8988T (cell line): ENCODE measurements around the gene NR1H3.

ENCODE experiments used
- DNase-seq: peaks from one replicate; pipeline ENCODE4 v3.0.0; 2011

The NR1H3 gene

DNA sequence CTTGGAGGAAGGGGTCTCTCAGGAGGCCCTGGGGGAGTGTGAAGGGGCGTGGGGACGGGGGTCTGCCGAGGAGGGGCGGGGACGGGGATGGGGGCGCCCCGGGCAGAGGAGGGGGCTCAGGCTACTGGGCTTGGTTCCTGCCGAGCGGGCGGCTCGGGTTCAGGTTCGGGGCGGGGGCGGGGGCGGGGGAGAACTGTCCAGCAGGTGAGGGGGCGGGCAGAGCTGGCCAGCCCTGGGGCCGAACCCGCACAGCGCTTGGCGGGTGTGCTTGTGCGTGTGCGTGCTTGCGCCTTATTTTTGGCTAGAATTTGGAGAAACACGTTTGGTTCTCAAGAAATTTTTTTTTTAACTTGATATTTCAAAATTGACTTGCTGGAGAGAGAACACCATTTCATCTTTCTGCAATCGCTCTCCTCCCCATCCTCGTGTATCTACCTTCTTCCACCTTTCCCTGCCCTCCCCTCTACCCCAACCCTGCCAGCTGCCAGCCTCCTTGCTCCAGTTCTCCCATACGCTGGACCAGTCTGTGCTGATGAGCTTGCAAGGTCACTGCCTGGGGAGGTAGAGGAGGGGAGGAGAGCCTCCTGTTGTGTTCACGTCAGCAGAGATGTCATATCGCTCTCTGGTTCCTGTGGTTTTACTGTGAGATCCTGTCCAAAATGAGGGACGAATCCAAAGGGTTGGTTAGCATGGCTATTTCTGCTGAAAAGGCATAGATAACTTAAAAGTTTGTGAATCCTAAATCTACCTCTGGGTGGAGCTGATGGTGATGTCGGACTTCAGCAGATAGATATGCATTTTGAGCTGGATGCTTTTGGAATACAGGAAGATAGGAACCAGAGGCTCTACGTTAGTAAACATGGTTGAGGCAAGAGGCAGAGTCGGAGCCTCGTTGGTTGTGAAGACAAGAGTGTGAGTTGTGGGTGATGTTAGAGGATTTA is 12.8 kb downstream of the NR1H3 start:
- peak; percentile 45 for DNase-seq

DNA sequence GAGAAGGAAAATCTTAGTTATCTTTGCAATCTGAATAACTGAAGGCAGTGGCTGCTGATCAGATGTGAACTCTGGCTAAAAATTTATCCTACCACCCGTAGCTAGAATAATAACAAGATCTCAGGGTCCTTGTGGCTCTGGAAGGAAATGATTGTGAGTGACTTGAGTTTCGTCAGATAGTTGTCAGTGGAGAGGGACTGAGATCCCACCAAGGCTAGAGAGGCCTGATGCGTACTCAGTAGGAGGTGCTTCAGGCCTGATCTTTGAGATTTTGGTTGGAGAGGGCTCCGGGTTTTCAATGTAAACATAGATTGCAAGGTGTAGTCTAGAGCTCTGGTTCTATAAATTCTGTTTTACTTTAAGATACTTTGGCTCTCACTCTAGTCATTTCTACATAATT is 13.5 kb downstream of the NR1H3 start:
- no peak for DNase-seq

DNA sequence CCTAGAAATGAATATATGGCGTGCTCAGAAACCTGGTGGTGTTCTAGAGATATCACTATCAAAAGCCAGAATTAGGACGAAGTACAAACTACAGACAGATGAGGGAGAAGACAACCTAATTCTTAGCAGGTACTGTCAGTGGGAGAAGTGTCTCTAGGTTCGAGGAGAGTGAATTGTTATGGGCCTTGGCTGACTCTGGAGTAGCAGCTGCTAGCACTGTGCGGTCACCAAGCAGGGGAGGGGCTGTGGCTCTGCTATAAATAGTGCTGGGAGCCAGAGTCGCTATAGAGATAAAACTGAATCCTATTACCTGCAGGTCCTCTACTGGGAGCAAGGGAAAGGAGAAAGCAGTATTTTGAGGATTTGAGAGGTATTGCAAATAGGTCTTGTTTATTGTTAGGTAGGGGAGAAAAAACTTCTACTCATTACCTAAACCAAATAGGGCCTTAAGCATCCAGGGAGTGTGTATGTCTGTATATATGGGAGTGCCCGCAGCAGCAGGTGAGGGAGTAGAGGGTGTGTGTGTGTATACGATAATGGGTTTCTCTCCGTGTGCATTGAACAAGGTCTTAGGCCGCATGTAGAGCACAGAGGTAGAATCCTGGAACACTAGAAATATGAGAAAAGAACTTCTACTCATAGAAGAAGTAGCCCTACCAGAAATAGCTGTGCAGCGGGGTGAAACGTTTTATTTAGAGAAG is 14.3 kb downstream of the NR1H3 start:
- no peak for DNase-seq

DNA sequence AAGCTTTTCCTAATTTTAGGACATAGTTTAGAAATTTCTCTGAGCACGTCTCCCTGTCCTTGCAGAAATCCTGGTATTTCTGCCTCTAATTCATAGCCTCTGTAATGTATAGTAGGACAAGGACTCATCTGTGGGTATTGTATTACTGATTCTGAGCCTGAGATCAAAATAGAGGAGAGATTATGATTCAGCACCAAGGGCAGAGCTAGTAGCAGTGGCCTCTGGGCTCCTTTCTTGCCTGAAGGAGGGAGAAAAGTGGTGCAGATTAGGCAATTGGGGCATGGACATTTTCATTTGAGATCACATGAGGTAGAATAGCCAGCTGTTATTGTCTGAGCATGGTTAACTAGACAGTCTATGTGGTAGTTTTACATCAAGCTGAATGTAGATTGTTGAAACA is 14.9 kb downstream of the NR1H3 start:
- no peak for DNase-seq

DNA sequence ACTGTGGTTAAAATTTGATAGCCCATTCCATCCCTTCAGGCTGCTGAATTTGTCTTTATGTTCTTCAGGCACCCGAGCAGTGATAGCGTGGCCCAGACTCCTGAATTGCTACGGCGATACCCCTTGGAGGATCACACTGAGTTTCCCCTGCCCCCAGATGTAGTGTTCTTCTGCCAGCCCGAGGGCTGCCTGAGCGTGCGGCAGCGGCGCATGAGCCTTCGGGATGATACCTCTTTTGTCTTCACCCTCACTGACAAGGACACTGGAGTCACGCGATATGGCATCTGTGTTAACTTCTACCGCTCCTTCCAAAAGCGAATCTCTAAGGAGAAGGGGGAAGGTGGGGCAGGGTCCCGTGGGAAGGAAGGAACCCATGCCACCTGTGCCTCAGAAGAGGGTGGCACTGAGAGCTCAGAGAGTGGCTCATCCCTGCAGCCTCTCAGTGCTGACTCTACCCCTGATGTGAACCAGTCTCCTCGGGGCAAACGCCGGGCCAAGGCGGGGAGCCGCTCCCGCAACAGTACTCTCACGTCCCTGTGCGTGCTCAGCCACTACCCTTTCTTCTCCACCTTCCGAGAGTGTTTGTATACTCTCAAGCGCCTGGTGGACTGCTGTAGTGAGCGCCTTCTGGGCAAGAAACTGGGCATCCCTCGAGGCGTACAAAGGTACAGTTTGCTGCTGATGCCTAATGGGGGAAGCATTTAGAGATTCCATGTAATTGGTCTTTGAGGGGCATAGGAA is 16.9 kb downstream of the NR1H3 start:
- no peak for DNase-seq

DNA sequence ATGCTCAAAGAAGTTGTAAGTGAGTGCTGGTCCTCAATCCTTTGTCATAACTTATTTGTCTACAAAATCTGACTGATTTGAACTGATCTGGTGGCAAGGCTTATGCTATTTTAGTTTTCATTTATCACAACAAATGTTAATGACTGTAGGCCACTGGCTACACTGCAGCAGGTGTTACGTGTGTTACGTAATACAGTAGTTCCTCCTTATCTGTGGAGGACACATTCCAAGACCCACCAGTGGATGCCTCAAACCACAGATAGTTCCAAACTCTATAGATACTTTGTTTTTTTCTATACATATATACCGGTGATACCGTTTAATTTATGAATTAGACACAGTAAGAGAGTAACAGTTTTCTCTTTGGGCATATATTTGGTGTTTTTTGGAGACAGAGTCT is 19.1 kb downstream of the NR1H3 start:
- no peak for DNase-seq

DNA sequence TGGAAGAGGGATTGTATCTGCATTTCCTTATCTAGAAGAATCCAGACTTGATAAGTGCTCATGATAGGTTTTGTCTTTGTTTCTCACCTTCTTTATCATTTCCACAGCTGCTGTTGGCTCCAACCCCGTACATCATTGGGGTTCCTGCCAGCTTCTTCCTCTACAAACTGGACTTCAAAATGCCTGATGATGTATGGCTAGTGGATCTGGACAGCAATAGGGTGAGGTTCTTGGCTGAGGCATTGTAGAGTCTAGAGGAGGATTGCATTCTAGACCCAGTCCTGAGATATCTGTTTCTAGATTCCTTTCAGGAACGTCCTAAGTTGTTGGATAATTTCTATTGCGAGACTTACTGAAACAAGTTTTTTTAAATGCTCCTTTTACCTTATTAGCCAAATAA is 20.3 kb downstream of the NR1H3 start:
- no peak for DNase-seq

DNA sequence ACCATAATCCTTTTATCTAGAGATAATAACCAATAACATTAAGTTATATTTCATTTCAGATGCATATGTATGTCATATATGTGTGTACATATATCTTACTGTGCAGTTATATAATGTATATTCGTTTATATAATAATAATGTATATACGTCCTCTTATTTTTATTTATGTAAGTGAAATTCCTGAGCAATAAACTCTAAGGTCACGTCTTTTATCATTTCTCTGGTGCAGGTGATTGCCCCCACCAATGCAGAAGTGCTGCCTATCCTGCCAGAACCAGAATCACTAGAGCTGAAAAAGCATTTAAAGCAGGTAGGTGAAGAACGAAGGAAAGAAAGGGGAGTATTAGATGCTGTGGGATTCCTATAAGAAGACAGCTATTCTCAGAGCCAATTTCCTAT is 21.0 kb downstream of the NR1H3 start:
- no peak for DNase-seq

DNA sequence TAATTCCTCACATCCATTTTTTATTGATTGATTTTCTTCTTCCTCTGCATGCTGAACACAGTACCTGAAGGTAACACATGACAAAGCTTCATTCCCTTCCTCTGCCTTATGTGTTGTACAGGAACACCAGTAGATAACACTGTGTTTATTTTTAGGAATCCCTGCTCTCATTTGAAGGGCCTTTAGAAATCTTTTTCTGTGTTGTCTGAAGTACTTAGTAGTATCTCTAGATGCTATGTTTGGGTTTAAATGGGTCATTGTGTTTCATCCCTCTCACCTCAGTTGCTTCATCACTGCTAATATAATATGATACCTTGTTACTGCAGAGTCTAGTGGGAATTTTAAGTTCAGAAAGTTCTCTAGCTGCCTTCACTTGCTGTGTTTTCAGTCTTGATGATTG is 22.3 kb downstream of the NR1H3 start:
- DNase-seq, result no peak

DNA sequence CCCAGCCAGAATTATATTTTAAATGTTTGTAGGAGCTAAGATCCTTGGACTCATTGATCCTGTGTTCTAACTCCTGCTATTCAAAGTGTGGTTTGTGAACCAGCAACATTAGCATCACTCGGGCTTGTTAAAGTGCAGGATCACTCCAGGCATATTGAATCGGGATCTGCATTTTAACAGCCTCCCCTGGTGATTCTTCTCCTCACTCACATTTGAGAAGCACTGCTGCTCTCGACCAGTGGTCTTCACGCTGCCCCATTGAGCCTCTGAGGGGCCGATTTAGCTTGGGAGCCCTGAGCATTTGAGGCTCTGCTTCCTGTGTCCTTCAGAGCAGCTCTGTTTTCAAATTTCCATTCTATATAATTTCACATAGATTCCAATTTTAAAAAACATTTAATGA is 23.1 kb downstream of the NR1H3 start:
- no peak for DNase-seq

DNA sequence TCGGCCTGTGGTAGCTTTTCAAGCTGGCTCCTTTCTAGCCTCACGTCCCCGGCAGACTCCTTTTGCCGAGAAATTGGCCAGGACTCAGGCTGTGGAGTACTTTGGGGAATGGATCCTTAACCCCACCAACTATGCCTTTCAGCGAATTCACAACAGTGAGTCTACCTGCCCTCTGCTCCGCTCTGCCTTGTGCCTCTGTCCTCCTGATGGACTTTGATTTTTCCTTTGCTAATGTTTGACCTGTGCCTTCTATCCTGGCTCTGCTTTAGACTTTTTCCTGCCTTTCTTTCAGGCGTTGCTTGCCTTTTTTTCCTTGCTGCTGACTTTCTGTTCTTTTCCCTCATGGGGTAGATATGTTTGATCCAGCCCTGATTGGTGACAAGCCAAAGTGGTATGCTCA is 24.7 kb downstream of the NR1H3 start:
- no peak for DNase-seq

DNA sequence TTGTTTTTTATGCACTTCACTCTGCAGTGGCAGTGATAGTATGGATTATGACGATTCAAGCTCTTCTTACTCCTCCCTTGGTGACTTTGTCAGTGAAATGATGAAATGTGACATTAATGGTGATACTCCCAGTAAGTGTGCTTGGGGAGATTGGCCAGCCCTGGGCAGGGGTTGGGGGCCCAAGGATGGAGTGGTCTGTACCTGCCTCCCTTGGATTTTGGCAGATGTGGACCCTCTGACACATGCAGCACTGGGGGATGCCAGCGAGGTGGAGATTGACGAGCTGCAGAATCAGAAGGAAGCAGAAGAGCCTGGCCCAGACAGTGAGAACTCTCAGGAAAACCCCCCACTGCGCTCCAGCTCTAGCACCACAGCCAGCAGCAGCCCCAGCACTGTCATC is 26.4 kb downstream of the NR1H3 start:
- no peak for DNase-seq

DNA sequence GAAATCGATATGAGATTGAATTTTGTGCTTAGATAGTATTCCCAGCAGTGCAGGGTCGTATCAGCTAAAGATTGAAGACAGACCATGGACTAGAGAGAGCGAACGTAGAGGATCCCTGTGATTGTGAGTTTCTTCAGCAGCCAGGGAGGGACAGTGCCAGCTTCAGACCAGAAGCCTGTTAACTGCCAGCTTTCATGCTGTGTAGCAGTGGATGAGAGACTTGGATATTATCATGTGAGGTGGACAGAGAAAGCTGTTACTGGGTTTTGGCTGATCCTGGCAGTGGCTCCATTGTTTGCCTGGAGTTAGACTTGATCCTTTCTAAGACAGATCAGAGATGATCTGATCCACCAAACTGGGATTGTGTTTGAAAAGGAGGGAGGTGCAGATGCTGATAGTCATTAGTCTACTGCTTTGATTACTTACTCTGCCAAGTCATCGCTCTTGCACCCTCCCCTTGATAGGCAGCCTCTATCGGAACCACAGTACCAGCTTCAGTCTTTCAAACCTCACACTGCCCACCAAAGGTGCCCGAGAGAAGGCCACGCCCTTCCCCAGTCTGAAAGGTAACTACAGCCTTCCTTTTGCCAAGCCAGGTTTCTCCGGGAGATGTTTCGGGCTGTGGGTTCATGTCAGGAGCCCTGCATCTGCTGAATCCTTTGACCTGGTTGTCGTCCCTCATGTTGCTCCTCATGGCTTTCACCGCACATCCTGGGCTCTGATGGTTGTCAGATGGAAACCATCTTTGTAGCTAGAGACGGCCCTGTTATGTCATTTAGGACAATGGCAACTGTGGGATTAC is 28.4 kb downstream of the NR1H3 start:
- DNase-seq, result no peak

DNA sequence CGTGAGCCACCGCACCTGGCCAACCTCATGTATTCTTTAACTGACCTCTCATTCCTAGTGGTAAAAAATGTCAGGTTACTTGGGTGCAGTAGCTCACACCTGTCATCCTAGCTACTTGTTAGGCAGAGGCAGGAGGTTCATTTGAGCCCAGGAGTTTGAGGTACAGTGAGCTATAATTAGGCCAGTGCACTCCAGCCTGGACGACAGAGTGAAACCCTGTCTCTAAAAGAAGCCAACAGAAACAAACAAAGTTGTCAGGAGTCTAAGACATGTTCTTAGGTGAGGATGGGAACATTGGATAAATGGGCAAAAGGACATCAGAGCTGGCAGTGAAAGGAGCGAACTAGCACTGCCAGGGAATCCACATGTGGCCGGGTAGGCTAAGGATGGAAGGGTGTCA is 30.3 kb downstream of the NR1H3 start:
- DNase-seq, result no peak

DNA sequence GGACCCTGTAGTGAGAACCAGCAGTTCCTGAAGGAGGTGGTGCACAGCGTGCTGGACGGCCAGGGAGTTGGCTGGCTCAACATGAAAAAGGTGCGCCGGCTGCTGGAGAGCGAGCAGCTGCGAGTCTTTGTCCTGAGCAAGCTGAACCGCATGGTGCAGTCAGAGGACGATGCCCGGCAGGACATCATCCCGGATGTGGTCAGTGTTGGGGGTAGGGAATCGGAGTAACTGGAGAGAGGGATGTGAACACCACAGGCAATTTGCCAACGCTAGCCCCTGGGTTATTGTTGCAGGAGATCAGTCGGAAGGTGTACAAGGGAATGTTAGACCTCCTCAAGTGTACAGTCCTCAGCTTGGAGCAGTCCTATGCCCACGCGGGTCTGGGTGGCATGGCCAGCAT is 32.1 kb downstream of the NR1H3 start:
- DNase-seq, result no peak

DNA sequence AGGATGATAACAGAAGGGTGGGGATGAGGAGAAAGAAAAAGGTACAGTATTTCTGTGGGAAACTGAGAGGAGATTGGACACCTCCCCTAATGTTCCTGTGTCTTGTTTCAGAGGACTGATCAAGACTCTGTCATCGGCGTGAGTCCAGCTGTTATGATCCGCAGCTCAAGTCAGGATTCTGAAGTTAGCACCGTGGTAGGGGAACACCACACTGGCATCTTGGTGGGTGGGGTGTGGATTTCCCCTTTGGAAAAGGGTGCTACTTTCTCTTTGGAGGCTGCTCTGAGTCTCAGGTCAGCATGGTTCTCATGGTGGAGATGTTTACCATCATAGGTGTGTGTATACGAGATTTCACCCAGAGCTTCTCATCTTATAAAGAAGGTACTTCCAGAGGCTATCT is 37.6 kb downstream of the NR1H3 start:
- no peak for DNase-seq

DNA sequence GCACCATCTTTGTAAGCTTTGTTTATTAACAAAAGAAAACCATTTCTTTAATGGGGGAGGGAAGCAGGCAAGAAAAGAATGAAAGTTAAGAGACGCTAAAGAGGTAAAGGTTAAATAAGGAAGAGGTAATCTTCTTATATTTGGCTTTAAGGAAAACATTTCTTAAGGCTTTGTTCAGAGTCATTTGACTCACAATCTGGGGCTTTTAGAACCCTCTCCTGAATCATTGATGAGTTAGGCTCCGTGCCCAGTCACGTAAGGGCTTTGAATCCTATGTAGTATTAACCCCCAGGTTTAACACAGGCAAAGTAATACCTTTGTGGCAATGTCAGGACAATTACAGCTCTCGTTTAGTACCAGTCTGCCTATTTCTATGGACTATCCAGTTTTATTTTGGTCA is 38.2 kb downstream of the NR1H3 start:
- DNase-seq, result no peak

DNA sequence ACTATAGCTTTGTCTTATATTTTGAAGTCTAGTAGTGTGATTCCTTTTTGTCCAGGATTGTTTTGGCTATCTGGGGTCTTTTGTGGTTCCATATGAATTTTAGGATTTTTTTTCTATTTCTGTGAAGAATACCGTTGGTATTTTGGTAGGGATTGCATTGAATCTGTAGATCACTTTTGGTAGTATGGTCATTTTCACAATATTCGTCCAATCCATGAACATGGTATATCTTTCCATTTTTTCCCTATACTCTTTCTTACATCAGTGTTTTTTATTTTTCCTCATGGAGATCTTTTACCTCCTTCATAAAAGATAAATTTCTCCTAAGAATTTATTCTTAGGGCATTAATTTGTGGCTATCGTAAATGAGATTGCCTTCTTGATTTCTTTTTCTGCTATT is 41.3 kb downstream of the NR1H3 start:
- no peak for DNase-seq

DNA sequence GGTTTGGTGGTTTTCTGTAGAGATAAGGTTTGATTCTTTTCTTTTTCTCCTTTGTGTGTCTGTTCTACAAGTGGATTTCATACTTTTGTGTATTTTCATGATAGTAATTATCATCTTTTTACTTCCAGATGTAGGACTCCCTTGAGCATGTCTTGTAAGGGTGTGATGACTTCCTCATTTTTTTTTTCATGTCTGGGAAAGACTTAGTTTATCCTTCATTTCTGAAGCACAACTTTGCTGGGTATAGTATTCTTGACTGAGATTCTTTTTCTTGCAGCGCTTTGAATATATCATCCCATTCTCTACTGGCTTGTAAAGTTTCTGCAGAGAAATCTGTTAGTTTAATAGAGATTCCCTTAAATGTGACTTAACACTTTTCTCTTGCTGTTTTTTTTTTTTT is 45.1 kb downstream of the NR1H3 start:
- no peak for DNase-seq

DNA sequence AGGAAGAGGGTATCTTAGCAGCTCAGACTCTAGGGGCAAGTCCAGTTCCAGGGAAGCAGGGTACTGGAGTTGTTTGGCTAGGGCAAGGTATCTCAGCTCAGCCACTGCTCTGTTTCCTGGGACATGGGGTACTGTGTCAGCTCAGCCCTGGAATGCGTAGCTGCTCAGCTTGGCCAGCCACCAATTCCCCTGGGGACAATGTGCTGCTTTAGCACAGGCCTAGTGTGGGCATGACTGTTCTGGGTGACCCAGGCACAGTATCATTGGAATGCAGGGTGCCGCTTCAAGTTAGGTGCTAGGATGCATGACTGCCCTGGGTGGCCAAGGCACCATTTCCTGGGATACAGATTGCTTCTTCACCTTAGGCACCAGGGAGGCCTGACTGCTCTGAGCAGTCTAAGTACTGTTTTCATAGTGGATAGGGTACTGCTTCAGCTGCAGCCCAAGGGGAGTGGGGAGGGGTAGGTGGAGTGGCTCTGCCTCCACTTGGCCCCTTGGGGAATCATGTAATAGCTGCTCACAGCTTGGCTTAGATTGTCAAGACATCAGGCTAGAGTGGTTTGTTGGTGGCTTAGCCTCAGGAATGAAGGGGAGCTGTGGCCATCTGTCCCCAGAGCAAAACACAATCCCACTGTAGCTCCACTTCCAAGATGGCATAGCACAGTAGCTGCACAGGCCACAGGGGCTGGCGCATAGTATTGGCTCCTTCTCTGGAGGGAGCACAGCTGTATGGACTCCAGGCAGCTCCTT is 48.1 kb downstream of the NR1H3 start:
- no peak for DNase-seq

DNA sequence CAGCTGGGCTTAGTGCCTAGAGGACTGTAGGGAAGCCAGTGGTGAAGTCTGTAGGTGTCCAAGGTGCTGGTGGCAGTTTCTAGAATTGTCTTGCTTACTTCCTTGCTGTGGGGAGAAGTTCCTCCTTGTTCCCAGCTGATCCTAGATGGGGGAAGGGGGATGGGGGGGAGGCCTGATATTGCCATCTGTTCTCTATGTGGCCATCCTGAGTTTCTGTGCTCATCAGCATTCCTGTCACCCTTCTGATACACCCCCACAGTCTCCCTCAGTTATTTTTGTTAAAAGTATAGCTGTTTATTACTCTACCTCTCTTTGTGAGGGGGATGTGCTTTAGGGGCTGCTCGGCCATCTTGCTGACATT is 48.7 kb downstream of the NR1H3 start:
- DNase-seq, result no peak
